ENCODE measurements around the gene TRAM2.

TRAM2 gene

DNA sequence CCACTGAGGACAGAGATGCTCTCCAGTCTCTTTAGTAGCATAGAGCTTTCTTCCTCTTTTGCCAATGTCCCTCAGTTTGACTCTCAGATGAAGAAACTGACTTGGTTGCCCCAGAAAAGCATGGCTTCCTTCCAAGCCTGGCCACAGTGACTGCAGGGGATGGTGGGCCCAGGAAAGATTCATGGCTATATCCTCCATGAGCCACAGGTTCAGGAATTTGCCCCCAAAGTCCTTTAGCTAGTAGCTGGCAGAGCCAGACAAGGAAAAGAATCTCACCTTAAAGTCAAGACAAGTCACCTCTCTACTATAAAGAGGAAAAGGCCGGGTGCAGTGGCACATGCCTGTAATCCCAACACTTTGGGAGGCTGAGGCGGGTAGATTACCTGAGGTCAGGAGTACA is 43.4 kb downstream of the TRAM2 start:
- no peak for DNase-seq (ENCODE audit: low read depth)
- H3K4me3 ChIP-seq (ENCODE audit: low read depth, low read length), result no peak overlapping the region
- TF ChIP-seq, protein P1, sequence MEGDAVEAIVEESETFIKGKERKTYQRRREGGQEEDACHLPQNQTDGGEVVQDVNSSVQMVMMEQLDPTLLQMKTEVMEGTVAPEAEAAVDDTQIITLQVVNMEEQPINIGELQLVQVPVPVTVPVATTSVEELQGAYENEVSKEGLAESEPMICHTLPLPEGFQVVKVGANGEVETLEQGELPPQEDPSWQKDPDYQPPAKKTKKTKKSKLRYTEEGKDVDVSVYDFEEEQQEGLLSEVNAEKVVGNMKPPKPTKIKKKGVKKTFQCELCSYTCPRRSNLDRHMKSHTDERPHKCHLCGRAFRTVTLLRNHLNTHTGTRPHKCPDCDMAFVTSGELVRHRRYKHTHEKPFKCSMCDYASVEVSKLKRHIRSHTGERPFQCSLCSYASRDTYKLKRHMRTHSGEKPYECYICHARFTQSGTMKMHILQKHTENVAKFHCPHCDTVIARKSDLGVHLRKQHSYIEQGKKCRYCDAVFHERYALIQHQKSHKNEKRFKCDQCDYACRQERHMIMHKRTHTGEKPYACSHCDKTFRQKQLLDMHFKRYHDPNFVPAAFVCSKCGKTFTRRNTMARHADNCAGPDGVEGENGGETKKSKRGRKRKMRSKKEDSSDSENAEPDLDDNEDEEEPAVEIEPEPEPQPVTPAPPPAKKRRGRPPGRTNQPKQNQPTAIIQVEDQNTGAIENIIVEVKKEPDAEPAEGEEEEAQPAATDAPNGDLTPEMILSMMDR (IDR thresholded peaks at IDR 0.05; ENCODE audit: low read depth, low read length, missing control alignments), result no peak

DNA sequence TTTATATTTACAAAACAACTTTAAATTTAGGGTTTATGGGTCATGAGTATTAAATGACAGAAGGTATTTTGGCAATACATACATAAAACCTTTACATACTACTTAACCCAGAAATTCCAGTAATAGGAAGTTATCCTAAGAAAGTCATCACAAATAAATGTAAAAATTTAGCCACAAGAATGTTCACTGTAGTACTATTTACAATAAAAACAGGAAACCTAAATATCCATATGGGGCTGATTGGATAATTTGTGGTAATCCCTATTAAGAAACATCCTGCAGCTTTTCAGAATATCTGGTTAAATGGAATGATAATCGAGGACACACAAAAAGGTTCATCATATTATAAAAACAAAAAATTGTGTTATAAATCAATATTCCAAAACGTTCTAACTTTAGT is 44.4 kb downstream of the TRAM2 start:
- H3K4me3 ChIP-seq (ENCODE audit: low read depth, low read length), result no peak overlapping the region
- TF ChIP-seq, protein P1 (IDR thresholded peaks at IDR 0.05; ENCODE audit: low read depth, low read length, missing control alignments), result no peak
- DNase-seq (ENCODE audit: low read depth), result no peak

DNA sequence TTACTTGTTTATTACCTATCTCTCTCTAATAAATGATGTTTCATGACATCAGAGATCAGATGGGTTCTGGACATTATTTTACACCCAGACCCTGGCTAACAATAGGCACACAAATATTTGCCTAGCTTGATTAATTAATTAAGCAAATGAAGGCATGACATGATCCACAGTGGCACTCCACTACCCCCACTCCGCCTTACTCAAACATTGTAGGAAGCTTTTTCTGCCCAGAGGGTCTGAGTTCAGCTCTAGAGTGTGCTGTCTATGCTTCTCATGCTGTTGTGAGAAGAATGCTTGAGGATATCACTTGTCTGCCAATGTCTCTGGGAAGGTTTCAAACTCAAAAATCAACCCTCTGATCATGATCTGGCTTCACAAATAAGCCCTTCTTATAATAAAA is 45.0 kb downstream of the TRAM2 start:
- TF ChIP-seq, protein P1 (IDR thresholded peaks at IDR 0.05; ENCODE audit: low read depth, low read length, missing control alignments), result no peak
- H3K4me3 ChIP-seq (ENCODE audit: low read depth, low read length), result no peak overlapping the region
- DNase-seq (ENCODE audit: low read depth), result no peak

DNA sequence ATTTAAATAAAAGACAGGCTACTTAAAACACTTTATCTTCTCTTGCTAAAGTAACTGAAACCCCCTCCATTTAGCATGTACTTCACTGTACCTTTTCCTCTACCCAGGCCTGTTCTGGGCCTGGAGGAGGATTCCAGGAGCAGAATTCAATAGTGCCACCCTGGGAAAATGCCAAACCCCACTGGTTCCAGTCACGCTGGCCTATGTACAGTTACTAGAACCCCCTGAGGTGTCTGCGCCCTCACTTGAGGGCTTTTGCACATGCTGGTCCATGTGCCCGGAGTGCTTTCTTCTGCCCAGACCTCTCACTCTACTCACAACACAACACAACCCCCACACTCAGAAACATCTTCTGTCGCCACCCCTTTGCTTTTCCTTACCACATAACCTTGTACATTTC is 45.5 kb downstream of the TRAM2 start:
- H3K4me3 ChIP-seq (ENCODE audit: low read depth, low read length), result no peak overlapping the region
- DNase-seq (ENCODE audit: low read depth), result no peak
- TF ChIP-seq, protein P1 (IDR thresholded peaks at IDR 0.05; ENCODE audit: low read depth, low read length, missing control alignments), result no peak

DNA sequence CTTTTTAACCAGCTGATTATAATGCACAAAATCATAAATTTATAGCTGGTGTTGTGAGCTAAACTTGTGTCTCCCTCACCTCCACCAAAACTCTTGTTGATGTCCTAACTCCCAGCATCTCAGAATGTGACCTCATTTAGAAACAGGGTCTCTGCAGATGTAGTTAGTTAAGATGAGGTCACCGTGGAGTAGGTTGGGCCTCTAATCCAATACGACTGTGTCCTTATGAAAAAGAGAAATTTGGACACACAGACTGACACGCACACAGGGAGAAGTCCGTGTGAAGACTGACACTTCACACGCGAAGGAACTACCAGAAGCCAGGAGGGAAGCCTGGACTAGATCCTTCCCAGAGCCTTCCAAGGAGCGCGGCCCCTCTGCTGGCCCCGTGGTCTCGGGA is 46.5 kb downstream of the TRAM2 start:
- H3K4me3 ChIP-seq (ENCODE audit: low read depth, low read length), result no peak overlapping the region
- TF ChIP-seq, protein P1 (IDR thresholded peaks at IDR 0.05; ENCODE audit: low read depth, low read length, missing control alignments), result no peak
- DNase-seq (ENCODE audit: low read depth), result no peak

DNA sequence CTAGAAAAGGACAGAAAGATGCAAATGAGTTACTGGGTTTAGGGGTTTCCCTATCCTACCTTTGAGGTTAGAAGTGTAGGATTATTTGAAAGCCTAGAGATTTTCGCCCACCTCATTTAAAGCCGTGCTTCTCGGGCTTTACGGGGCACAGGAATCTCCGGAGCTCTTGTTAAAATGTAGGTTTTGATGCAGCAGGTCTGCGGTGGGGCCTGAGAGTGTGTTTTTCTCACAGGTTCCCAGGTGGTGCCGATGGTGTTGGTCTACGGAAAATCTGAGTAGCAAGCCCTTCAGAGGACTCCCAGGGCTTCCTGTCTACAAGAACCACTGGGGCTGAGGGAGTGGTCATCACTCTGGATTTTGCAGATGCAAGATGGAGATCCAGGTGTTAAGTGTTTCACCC is 47.5 kb downstream of the TRAM2 start:
- TF ChIP-seq, protein P1 (IDR thresholded peaks at IDR 0.05; ENCODE audit: low read depth, low read length, missing control alignments), result no peak

DNA sequence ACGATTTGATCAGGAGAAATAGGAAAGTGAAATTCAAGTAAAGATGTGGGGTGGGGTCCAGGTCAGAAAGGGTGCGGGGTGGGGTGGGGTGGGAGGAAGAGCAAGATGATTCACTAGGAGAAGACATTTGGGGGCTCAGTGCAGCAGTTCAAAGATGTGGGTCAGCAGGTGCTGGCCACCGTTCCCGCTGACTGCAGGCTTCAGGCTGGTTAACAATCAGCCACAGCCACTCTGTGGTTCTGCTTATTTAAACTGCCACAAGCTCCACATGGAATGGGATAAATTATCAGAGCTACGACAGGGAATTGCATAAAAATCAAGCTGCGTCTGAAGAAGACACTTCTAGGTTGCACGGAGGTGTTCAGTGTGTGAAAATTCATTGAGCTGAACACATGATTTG is 49.4 kb downstream of the TRAM2 start:
- TF ChIP-seq, protein P1 (IDR thresholded peaks at IDR 0.05; ENCODE audit: low read depth, low read length, missing control alignments), result no peak
- DNase-seq (ENCODE audit: low read depth), result no peak
- H3K4me3 ChIP-seq (ENCODE audit: low read depth, low read length), result no peak overlapping the region

More for the DNA sequence above, 47.5 kb downstream of the TRAM2 start:
- no peak for DNase-seq (ENCODE audit: low read depth)
- no peak overlapping the region for H3K4me3 ChIP-seq (ENCODE audit: low read depth, low read length)
